H1 (cell line): ENCODE measurements around the gene C11orf42. TPM values are rescaled to one million over a fixed set of nuclear protein-coding genes. Genes with fewer than 3 reads are reported as not detected.

Experiments used
- CTCF ChIA-PET: fragments of 300-600 bp; sonication (Branson Sonifier 250); formaldehyde crosslinking; loops from one replicate; lab custom pipeline; 2021; ENCODE audit not compliant: partially characterized antibody; lab: Charles Lee
- POLR2A ChIA-PET: fragments of 300-600 bp; sonication (Branson Sonifier 250); formaldehyde crosslinking; loops from one replicate; lab custom pipeline; 2021; ENCODE audit warnings: inconsistent platforms; ENCODE audit not compliant: partially characterized antibody; lab: Charles Lee
- DNase-seq, 2 experiments: peaks; one replicate each; pipeline versions ENCODE4 v3.0.0 to v3.0.0-alpha.2; 2010 to 2022; ENCODE audit warnings: low spot score in 2 of 2, low read depth in 1 of 2, mixed read lengths in 1 of 2
- FAIRE-seq: peaks from 2 replicates; lab custom pipeline; 2011; peaks lifted over from hg19 to GRCh38; lab: Jason Lieb, UNC
- H2AFZ ChIP-seq: 2 replicates; pipeline ENCODE4 v1.8.1; 2012; ENCODE audit warnings: low read length, inconsistent platforms
- H2AK5ac ChIP-seq: 2 replicates; pipeline ENCODE4 v1.6.1; 2013; ENCODE audit warnings: low read depth, low read length
- H2BK120ac ChIP-seq: replicated peaks from 2 replicates; pipeline ENCODE3; 2013; ENCODE audit warnings: low read depth, low read length, inconsistent platforms
- H2BK12ac ChIP-seq: 2 replicates; pipeline ENCODE4 v1.6.1; 2013; ENCODE audit warnings: low read depth, low read length
- H2BK15ac ChIP-seq: 2 replicates; pipeline ENCODE4 v1.6.1; 2013; ENCODE audit warnings: low read length
- H2BK20ac ChIP-seq: 2 replicates; pipeline ENCODE4 v1.6.1; 2013; ENCODE audit warnings: low read length
- H2BK5ac ChIP-seq: 2 replicates; pipeline ENCODE4 v1.6.1; 2013; ENCODE audit warnings: low read depth, low read length
- H3K14ac ChIP-seq: 2 replicates; pipeline ENCODE4 v1.6.1; 2013; ENCODE audit warnings: inconsistent platforms; ENCODE audit not compliant: insufficient read length
- H3K18ac ChIP-seq: 2 replicates; pipeline ENCODE4 v1.6.1; 2013; ENCODE audit warnings: low read length; ENCODE audit errors: extremely low read depth
- H3K23ac ChIP-seq: 2 replicates; pipeline ENCODE4 v1.6.1; 2013; ENCODE audit warnings: inconsistent platforms; ENCODE audit not compliant: insufficient read length
- H3K23me2 ChIP-seq: 2 replicates; pipeline ENCODE4 v1.6.1; 2013; ENCODE audit warnings: low read depth, low read length
- H3K27ac ChIP-seq: 2 replicates; pipeline ENCODE4 v1.6.1; 2011; ENCODE audit warnings: low read depth, low read length, inconsistent platforms
- H3K27me3 ChIP-seq, 4 experiments: replicated peaks in 1 of 4; 1 replicate in 1 of 4; 2 replicates in 3 of 4; pipeline versions ENCODE4 v1.6.1 to v1.8.1; 2011 to 2013; ENCODE audit warnings: low read length in 3 of 4, mild to moderate bottlenecking in 3 of 4, inconsistent platforms in 2 of 4, mixed read lengths in 2 of 4, moderate library complexity in 1 of 4; ENCODE audit not compliant: control insufficient read depth in 3 of 4, insufficient read depth in 3 of 4; ENCODE audit errors: extremely low read depth in 1 of 4
- H3K36me3 ChIP-seq, 4 experiments: 2 replicates each; pipeline versions ENCODE4 v1.6.1 to v1.8.1; 2011 to 2013; ENCODE audit warnings: mild to moderate bottlenecking in 4 of 4, low read length in 3 of 4, moderate library complexity in 2 of 4, control low read depth in 1 of 4, inconsistent platforms in 1 of 4; ENCODE audit not compliant: insufficient read depth in 4 of 4, control insufficient read depth in 2 of 4
- H3K4ac ChIP-seq: replicated peaks from 2 replicates; pipeline ENCODE3; 2013; ENCODE audit warnings: low read length, low read depth, mixed read lengths, inconsistent platforms; ENCODE audit not compliant: insufficient read length
- H3K4me1 ChIP-seq, 4 experiments: replicated peaks in 1 of 4; 1 replicate in 1 of 4; 2 replicates in 3 of 4; pipeline versions ENCODE4 v1.6.1 to v1.8.1; 2011 to 2013; ENCODE audit warnings: low read length in 3 of 4, inconsistent platforms in 2 of 4, mixed read lengths in 1 of 4; ENCODE audit not compliant: insufficient read depth in 4 of 4, control insufficient read depth in 3 of 4
- H3K4me2 ChIP-seq, 2 experiments: 2 replicates each; pipeline versions ENCODE4 v1.6.1 to v1.8.1; 2011 to 2013; ENCODE audit warnings: low read depth in 2 of 2, low read length in 2 of 2, control low read depth in 1 of 2, inconsistent platforms in 1 of 2, mild to moderate bottlenecking in 1 of 2; ENCODE audit not compliant: insufficient read depth in 1 of 2
- H3K4me3 ChIP-seq, 4 experiments: fragments of 200-600, 300-600 bp in 1 of 4; sonication (generic), shearing (Covaris generic), sonication (Bioruptor Twin) in 1 of 4; 2 replicates each; pipeline versions ENCODE4 v1.5.1 to v1.8.1; 2011 to 2016; ENCODE audit warnings: low read length in 4 of 4, low read depth in 3 of 4, control low read depth in 2 of 4, inconsistent platforms in 2 of 4, mild to moderate bottlenecking in 2 of 4, mixed read lengths in 1 of 4, moderate library complexity in 1 of 4; ENCODE audit not compliant: insufficient read depth in 2 of 4; ENCODE audit errors: extremely low read depth in 1 of 4
- H3K56ac ChIP-seq: replicated peaks from 2 replicates; pipeline ENCODE3; 2013; ENCODE audit warnings: low read depth, mild to moderate bottlenecking, mixed read lengths, low read length, inconsistent platforms; ENCODE audit not compliant: insufficient read length
- H3K79me1 ChIP-seq: 2 replicates; pipeline ENCODE4 v1.6.1; 2013; ENCODE audit warnings: low read depth, low read length, control low read depth
- H3K79me2 ChIP-seq, 2 experiments: 2 replicates each; pipeline versions ENCODE4 v1.6.1 to v1.8.1; 2012 to 2013; ENCODE audit warnings: low read length in 2 of 2, mild to moderate bottlenecking in 2 of 2, inconsistent platforms in 1 of 2; ENCODE audit not compliant: insufficient read depth in 2 of 2, control insufficient read depth in 1 of 2
- H3K9ac ChIP-seq, 4 experiments: replicated peaks in 1 of 4; 1 replicate in 1 of 4; 2 replicates in 3 of 4; pipeline versions ENCODE4 v1.6.1 to v1.8.1; 2011 to 2013; ENCODE audit warnings: low read depth in 3 of 4, low read length in 3 of 4, control low read depth in 2 of 4, mild to moderate bottlenecking in 2 of 4, moderate library complexity in 2 of 4, inconsistent platforms in 1 of 4; ENCODE audit errors: extremely low read depth in 1 of 4
- H3K9me3 ChIP-seq, 2 experiments: 2 replicates each; pipeline versions ENCODE4 v1.6.1 to v1.8.1; 2012 to 2013; ENCODE audit warnings: mild to moderate bottlenecking in 2 of 2, moderate library complexity in 2 of 2, control low read depth in 1 of 2, inconsistent platforms in 1 of 2, low read depth in 1 of 2, low read length in 1 of 2, mixed read lengths in 1 of 2; ENCODE audit not compliant: insufficient read depth in 2 of 2
- H4K20me1 ChIP-seq, 2 experiments: replicated peaks in 1 of 2; 2 replicates each; pipeline versions ENCODE3 to v1.8.1; 2011 to 2013; ENCODE audit warnings: inconsistent platforms in 2 of 2, low read length in 2 of 2, mild to moderate bottlenecking in 1 of 2; ENCODE audit not compliant: insufficient read depth in 2 of 2, control insufficient read depth in 1 of 2
- H4K5ac ChIP-seq: 2 replicates; pipeline ENCODE4 v1.6.1; 2013; ENCODE audit warnings: low read length, low read depth, mixed read lengths, inconsistent platforms; ENCODE audit not compliant: insufficient read length
- H4K8ac ChIP-seq: 2 replicates; pipeline ENCODE4 v1.8.0; 2013; ENCODE audit warnings: mild to moderate bottlenecking, moderate library complexity, low read length, inconsistent platforms; ENCODE audit not compliant: insufficient read depth; ENCODE audit errors: extremely low read depth
- H4K91ac ChIP-seq: replicated peaks from 2 replicates; pipeline ENCODE3; 2013; ENCODE audit warnings: low read length, mixed read lengths, inconsistent platforms; ENCODE audit not compliant: insufficient read length
- ATF3 ChIP-seq: IDR thresholded peaks from 2 replicates; pipeline ENCODE4 v1.6.1; 2011; ENCODE audit warnings: low read depth, mild to moderate bottlenecking, low read length; ENCODE audit not compliant: insufficient read depth
- BRCA1 ChIP-seq: IDR thresholded peaks from 2 replicates; pipeline ENCODE4 v1.6.1; 2012; ENCODE audit warnings: low read depth, low read length, improper control_type of control experiment
- CHD1 ChIP-seq: IDR thresholded peaks from 2 replicates; pipeline ENCODE4 v1.6.1; 2012; ENCODE audit warnings: low read depth, low read length, improper control_type of control experiment
- EZH2 ChIP-seq: fragments of 200-600 bp; sonication (generic); IDR thresholded peaks from 2 replicates; pipeline ENCODE4 v1.7.1; 2012; ENCODE audit warnings: low read depth, mild to moderate bottlenecking, moderate library complexity, low read length, inconsistent platforms; ENCODE audit not compliant: severe bottlenecking
- KDM4A ChIP-seq: IDR thresholded peaks from one replicate; pipeline ENCODE4 v1.7.1; 2012; ENCODE audit warnings: low read depth, mild to moderate bottlenecking, moderate library complexity, low read length, inconsistent platforms; ENCODE audit not compliant: severe bottlenecking
- POLR2AphosphoS5 ChIP-seq: IDR thresholded peaks from 2 replicates; pipeline ENCODE4 v1.6.1; 2011; ENCODE audit warnings: low read depth, low read length
- SP2 ChIP-seq: IDR thresholded peaks from 2 replicates; pipeline ENCODE4 v1.6.1; 2012; ENCODE audit warnings: mild to moderate bottlenecking, low read length, inconsistent platforms
- SP4 ChIP-seq: IDR thresholded peaks from 2 replicates; pipeline ENCODE4 v1.6.1; 2012; ENCODE audit warnings: low read length, inconsistent platforms
- TEAD4 ChIP-seq: IDR thresholded peaks from 2 replicates; pipeline ENCODE4 v1.6.1; 2012; ENCODE audit warnings: low read depth, low read length, inconsistent platforms, mixed read lengths
- ZNF274 ChIP-seq: IDR thresholded peaks from 2 replicates; pipeline ENCODE4 v1.7.0; 2012; ENCODE audit warnings: low read length, borderline replicate concordance; ENCODE audit errors: extremely low read depth
- WGBS, 2 experiments: shearing (Covaris generic) in 1 of 2; methylation state at CpG; one replicate each; pipeline versions ENCODE4 v1.1.6 to v1.1.7; 2013 to 2015; ENCODE audit warnings: low lambda C conversion rate in 2 of 2, mixed read lengths in 2 of 2, inconsistent platforms in 1 of 2, low coverage in 1 of 2, missing lambda C conversion rate in 1 of 2; ENCODE audit not compliant: insufficient replicate concordance in 2 of 2, insufficient coverage in 1 of 2, insufficient read length in 1 of 2; ENCODE audit errors: extremely low coverage in 1 of 2, missing lambda C conversion rate in 1 of 2; 5-methylcytosine and 5-hydroxymethylcytosine counted together
- long read RNA-seq, 2 experiments: library from RNA in 1 of 2; library from capped mRNA in 1 of 2; stranded (forward); transcript quantifications; one replicate each; pipeline ENCODE4 v2.0.0, GENCODE V29; 2021; ENCODE audit warnings: inconsistent platforms in 1 of 2
- polyA minus RNA-seq, 3 experiments: library from RNA; depleted of rRNA, polyadenylated mRNA; stranded (reverse); fragments of >200 nt; gene quantifications; 1 replicate in 2 of 3; 2 replicates in 1 of 3; pipeline ENCODE4 v1.2.3, GENCODE V29; 2011
- polyA plus RNA-seq, 7 experiments: library from polyadenylated mRNA; depleted of rRNA in 3 of 7; stranded (reverse) in 5 of 7; unstranded in 2 of 7; fragments of >200 nt in 5 of 7; fragments of 200-250 nt in 2 of 7; gene quantifications; 1 replicate in 5 of 7; 2 replicates in 1 of 7; 4 replicates in 1 of 7; pipeline versions ENCODE4 v1.2.1 to v1.2.3, GENCODE V29; 2011 to 2013; ENCODE audit warnings: missing spikeins in 2 of 7, mixed read lengths in 2 of 7
- total RNA-seq: library from RNA; stranded (reverse); fragmentation: NEBNext Ultra II Directional; extraction: Animal tissue kit (Norgen Biotek cat#: 25700); gene quantifications from 2 replicates; pipeline ENCODE4 v1.2.1, GENCODE V29; 2021
- TF ChIP-seq, protein P1 (sequence below): IDR thresholded peaks from 2 replicates; pipeline ENCODE4 v1.6.1; 2011; ENCODE audit warnings: low read length, improper control_type of control experiment

C11orf42 gene
- total RNA-seq: not detected in 2 replicates
- not detected in 2 replicates for polyA plus RNA-seq (2011; rRNA removed)
- polyA plus RNA-seq (2011; cell fraction: cytosol; rRNA removed): not detected
- not detected for polyA plus RNA-seq (2011; cell fraction: nucleus; rRNA removed)
- 0.19 to 0.21 TPM in 2 of 4 replicates, not detected in the others for polyA plus RNA-seq (2012, experiment 1 of 2)
- not detected for polyA plus RNA-seq (2012, experiment 2 of 2)
- not detected for polyA plus RNA-seq (2013, experiment 1 of 2)
- polyA plus RNA-seq (2013, experiment 2 of 2): not detected
- not detected in 2 replicates for polyA minus RNA-seq (2011; rRNA and poly(A)+ RNA removed)
- polyA minus RNA-seq (2011; cell fraction: cytosol; rRNA and poly(A)+ RNA removed): not detected
- not detected for polyA minus RNA-seq (2011; cell fraction: nucleus; rRNA and poly(A)+ RNA removed)
- long read RNA-seq, experiment 1: 0 reads
- long read RNA-seq, experiment 2: 0 reads

GRCh38 chr11:6205366-6205765, at the start of gene C11orf42:
Gene C11orf42 (plus strand): TSS chr11:6205557. CDS start chr11:6205616, 59 bp downstream.
- Histone ChIP-seq H3K4ac (no peak within 1 kb of the TSS), H3K36me3 (peaks cover 0 to 4% (median 1%) of the 10 kb centered on the region in 4 experiments; a peak in 5 of 8 replicates), H2BK120ac (no peak within 1 kb of the TSS), H3K79me1 (no peaks in the 10 kb centered on the region), H3K9me3 (no peaks in the 10 kb centered on the region), H3K4me1 (peaks cover 0 to 3% (median 1%) of the 10 kb centered on the region in 4 experiments; a peak in 2 of 7 replicates), H3K56ac (no peak within 1 kb of the TSS), H3K23me2 (no peaks in the 10 kb centered on the region), H3K9ac (no peak within 1 kb of the TSS), H4K91ac (no peak within 1 kb of the TSS), H2BK5ac (no peak within 1 kb of the TSS), H2AFZ (no peak within 1 kb of the TSS), H2AK5ac (no peak within 1 kb of the TSS), H3K79me2 (no peaks in the 10 kb centered on the region), H3K14ac (no peak within 1 kb of the TSS), H3K18ac (no peak within 1 kb of the TSS), H3K4me2 (no peak within 1 kb of the TSS), H4K20me1 (no peaks in the 10 kb centered on the region), H3K27me3 (no peaks in the 10 kb centered on the region), H2BK20ac (no peak within 1 kb of the TSS), H2BK15ac (no peak within 1 kb of the TSS), H3K4me3 (no peak within 1 kb of the TSS), H3K27ac (no peak within 1 kb of the TSS), H4K8ac (no peak within 1 kb of the TSS), H3K23ac (no peak within 1 kb of the TSS), H2BK12ac (no peak within 1 kb of the TSS), H4K5ac (no peak within 1 kb of the TSS)
- ChIA-PET POLR2A (no interaction called here), CTCF (interaction anchor here (1.2 to 2.9 kb wide), 3 partner anchors 11 to 65 kb away, joined by 3 to 15 read pairs (median 11); no protein-coding TSS in a partner anchor)
- 90% methylated on average over 1 of the region's 1 CpG; no CpG with 5 or more reads in 1 of the 2 experiments for WGBS, 2 experiments
- no peak for FAIRE-seq
- DNase-seq: no peak
- TF ChIP-seq SP2 (no peak), ZNF274 (no peak), SP4 (no peak), BRCA1 (no peak), POLR2AphosphoS5 (no peak), CHD1 (no peak), ATF3 (no peak), TEAD4 (no peak), EZH2 (no peak), KDM4A (no peak)
- TF ChIP-seq, protein P1, sequence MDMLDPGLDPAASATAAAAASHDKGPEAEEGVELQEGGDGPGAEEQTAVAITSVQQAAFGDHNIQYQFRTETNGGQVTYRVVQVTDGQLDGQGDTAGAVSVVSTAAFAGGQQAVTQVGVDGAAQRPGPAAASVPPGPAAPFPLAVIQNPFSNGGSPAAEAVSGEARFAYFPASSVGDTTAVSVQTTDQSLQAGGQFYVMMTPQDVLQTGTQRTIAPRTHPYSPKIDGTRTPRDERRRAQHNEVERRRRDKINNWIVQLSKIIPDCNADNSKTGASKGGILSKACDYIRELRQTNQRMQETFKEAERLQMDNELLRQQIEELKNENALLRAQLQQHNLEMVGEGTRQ: no peak
